ENCODE results near the gene FOXO1.

FOXO1 gene

GRCh38 chr13:40609972-40610726 lies 56.3 kb downstream of the FOXO1 start:
- no peak for DNase-seq (ENCODE audit: low read depth, low spot score)

GRCh38 chr13:40608308-40608707 lies 58.1 kb downstream of the FOXO1 start:
- DNase-seq (ENCODE audit: low read depth, low spot score): no peak

GRCh38 chr13:40605573-40605972 lies 60.9 kb downstream of the FOXO1 start:
- no peak for DNase-seq (ENCODE audit: low read depth, low spot score)

GRCh38 chr13:40604135-40604534 lies 62.3 kb downstream of the FOXO1 start:
- no peak for DNase-seq (ENCODE audit: low read depth, low spot score)

- DNase-seq (ENCODE audit: low read depth, low spot score): no peak
These were observed 66.2 kb downstream of the FOXO1 start for GRCh38 chr13:40600149-40600751.

- DNase-seq (ENCODE audit: low read depth, low spot score): no peak
These were observed 66.7 kb downstream of the FOXO1 start for GRCh38 chr13:40599747-40600146.

- DNase-seq (ENCODE audit: low read depth, low spot score): no peak
These were observed 67.3 kb downstream of the FOXO1 start for GRCh38 chr13:40599124-40599523.

GRCh38 chr13:40598569-40598968 lies 67.9 kb downstream of the FOXO1 start:
- no peak for DNase-seq (ENCODE audit: low read depth, low spot score)

- no peak for DNase-seq (ENCODE audit: low read depth, low spot score)
These were observed 68.6 kb downstream of the FOXO1 start for GRCh38 chr13:40597735-40598365.

- DNase-seq (ENCODE audit: low read depth, low spot score): no peak
These were observed 70.0 kb downstream of the FOXO1 start for GRCh38 chr13:40596484-40596883.

GRCh38 chr13:40595693-40596092 lies 70.7 kb downstream of the FOXO1 start:
- DNase-seq (ENCODE audit: low read depth, low spot score): no peak

- no peak for DNase-seq (ENCODE audit: low read depth, low spot score)
These were observed 74.4 kb downstream of the FOXO1 start for GRCh38 chr13:40592035-40592434.

GRCh38 chr13:40591091-40591490 lies 75.3 kb downstream of the FOXO1 start:
- DNase-seq (ENCODE audit: low read depth, low spot score): no peak

- DNase-seq (ENCODE audit: low read depth, low spot score): no peak
These were observed 76.2 kb downstream of the FOXO1 start for GRCh38 chr13:40590112-40590862.

- no peak for DNase-seq (ENCODE audit: low read depth, low spot score)
These were observed 76.9 kb downstream of the FOXO1 start for GRCh38 chr13:40589285-40590109.

GRCh38 chr13:40588101-40588500 lies 78.3 kb downstream of the FOXO1 start:
- no peak for DNase-seq (ENCODE audit: low read depth, low spot score)

- no peak for DNase-seq (ENCODE audit: low read depth, low spot score)
These were observed 79.4 kb downstream of the FOXO1 start for GRCh38 chr13:40586886-40587565.

- no peak for DNase-seq (ENCODE audit: low read depth, low spot score)
These were observed 80.5 kb downstream of the FOXO1 start for GRCh38 chr13:40585911-40586471.

- DNase-seq (ENCODE audit: low read depth, low spot score): no peak
These were observed 82.7 kb downstream of the FOXO1 start for GRCh38 chr13:40583738-40584137.

GRCh38 chr13:40582531-40582930 lies 83.9 kb downstream of the FOXO1 start:
- no peak for DNase-seq (ENCODE audit: low read depth, low spot score)

- no peak for DNase-seq (ENCODE audit: low read depth, low spot score)
These were observed 85.2 kb downstream of the FOXO1 start for GRCh38 chr13:40581277-40581579.
